ENCODE data around the gene LRRC23.

DNA sequence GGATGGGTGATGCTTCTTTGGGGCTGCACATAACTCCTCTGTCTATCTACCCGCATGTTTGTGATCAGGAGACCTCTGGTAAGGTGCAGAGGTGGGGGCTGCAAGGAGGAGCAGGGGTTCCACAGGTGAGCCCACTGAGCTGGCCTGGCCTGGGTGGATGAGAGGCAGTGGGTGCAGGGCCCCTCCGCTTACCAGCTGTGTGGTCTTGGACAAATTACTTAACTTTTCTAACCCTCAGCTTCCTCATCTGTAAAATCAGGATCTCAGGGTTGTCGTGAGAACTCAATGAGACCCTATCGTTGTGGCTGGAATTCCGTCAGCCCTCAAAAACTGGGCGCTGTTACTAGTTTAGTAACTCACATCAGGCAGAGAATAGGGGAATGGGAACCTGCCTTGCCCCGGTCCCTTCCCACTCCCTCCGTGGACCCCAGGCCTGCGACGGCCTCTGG, 54.0 kb downstream of the LRRC23 start:
- TF ChIP-seq CTCF (conservative IDR thresholded peaks at IDR 0.05 in 1 of 2, IDR thresholded peaks at IDR 0.05 in 1 of 2; ENCODE audit: low read depth in 1 of 2, low read length in 2 of 2) (no peak), EZH2 (IDR thresholded peaks at IDR 0.05; ENCODE audit: low read length, missing control alignments) (no peak)

All from fibroblast of lung (primary cell).